Thoracic aorta (tissue), 2 donors: ENCODE data around the gene DNAJA3. TPM values are rescaled to one million over a fixed set of nuclear protein-coding genes. Genes with fewer than 3 reads are reported as not detected.

Source experiments
- ATAC-seq: fragments of 150-250 bp; one replicate; pipeline ENCODE4 v1.8.0; 2017; ENCODE audit warnings: low read depth; ENCODE audit not compliant: insufficient number of reproducible peaks, low FRiP score
- DNase-seq: peaks from one replicate; pipeline ENCODE4 v3.0.0-alpha.2; 2020; ENCODE audit warnings: low spot score
- H3K27ac ChIP-seq, 2 donors: fragments of 200-600 bp; sonication (generic); 1 replicate in 1 of 2; 2 replicates in 1 of 2; pipeline ENCODE4 v1.5.1; 2016; ENCODE audit warnings: mild to moderate bottlenecking in 2 of 2, moderate library complexity in 2 of 2
- H3K27me3 ChIP-seq: fragments of 200-600 bp; sonication (generic); replicated peaks from 2 replicates; pipeline ENCODE4 v1.6.0; 2016; ENCODE audit warnings: mild to moderate bottlenecking; ENCODE audit not compliant: insufficient read depth
- H3K36me3 ChIP-seq: fragments of 200-600 bp; sonication (generic); one replicate; pipeline ENCODE4 v1.5.1; 2016
- H3K4me1 ChIP-seq, 2 donors: fragments of 200-600 bp; sonication (generic); 1 replicate in 1 of 2; 2 replicates in 1 of 2; pipeline versions ENCODE4 v1.5.1 to v1.6.0; 2016; ENCODE audit warnings: low read depth in 2 of 2, mild to moderate bottlenecking in 1 of 2; ENCODE audit not compliant: control insufficient read depth in 1 of 2
- H3K4me3 ChIP-seq: fragments of 200-600 bp; sonication (generic); 2 replicates; pipeline ENCODE4 v1.5.1; 2016; ENCODE audit warnings: mild to moderate bottlenecking
- H3K9me3 ChIP-seq: fragments of 200-600 bp; sonication (generic); 2 replicates; pipeline ENCODE4 v1.5.1; 2016
- CTCF ChIP-seq: fragments of 200-600 bp; sonication (generic); IDR thresholded peaks from one replicate; pipeline ENCODE4 v1.5.1; 2019; ENCODE audit warnings: antibody characterized with exemption
- total RNA-seq, 2 donors: library from RNA; depleted of rRNA; stranded (reverse); fragments of >200 nt; gene quantifications; one replicate each; pipeline versions ENCODE4 v1.1.0 to v1.2.3, GENCODE V29; 2016

The DNAJA3 gene
- total RNA-seq, 2 donors from 2014 or later = 35.2 to 52.2 TPM

DNA sequence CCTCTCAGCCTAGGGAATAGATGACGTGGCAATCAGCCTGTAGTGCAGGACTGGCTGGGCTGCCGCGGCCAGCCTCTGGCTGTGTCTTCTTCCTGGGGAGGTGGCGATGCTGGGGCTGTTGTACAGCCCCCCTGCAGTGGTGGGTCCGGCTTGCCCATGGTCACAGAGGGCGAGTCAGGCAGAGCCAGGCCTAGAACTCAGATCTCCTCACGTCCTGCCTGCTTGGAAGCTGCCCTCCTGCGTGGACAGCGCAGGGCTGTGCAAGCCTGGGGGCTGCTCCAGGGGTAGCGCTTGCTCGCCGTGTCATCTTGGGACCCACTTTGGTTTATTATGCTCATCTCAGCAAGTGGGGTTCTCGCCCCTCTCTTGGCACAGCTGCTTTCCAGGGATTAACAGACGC is 29.4 kb downstream of the DNAJA3 start:
- H3K36me3 ChIP-seq = peaks cover 35% of the 10 kb centered on the region
- no peaks in the 10 kb centered on the region for H3K4me1 ChIP-seq
- no peaks in the 10 kb centered on the region for H3K9me3 ChIP-seq
- no peak for ATAC-seq
- H3K4me3 ChIP-seq = no peak overlapping the region
- TF ChIP-seq CTCF = no peak
- no peak for DNase-seq
- no peak overlapping the region for H3K27ac ChIP-seq
- H3K27me3 ChIP-seq = no peaks in the 10 kb centered on the region

GRCh38 chr16:4455951-4456350 is 30.3 kb downstream of the DNAJA3 start:
- no peak for DNase-seq
- Histone ChIP-seq H3K27me3 (no peaks in the 10 kb centered on the region), H3K27ac (no peak overlapping the region), H3K4me1 (no peaks in the 10 kb centered on the region), H3K36me3 (peaks cover 28% of the 10 kb centered on the region), H3K9me3 (no peaks in the 10 kb centered on the region), H3K4me3 (no peak overlapping the region)
- no peak for TF ChIP-seq CTCF
- no peak for ATAC-seq

DNA sequence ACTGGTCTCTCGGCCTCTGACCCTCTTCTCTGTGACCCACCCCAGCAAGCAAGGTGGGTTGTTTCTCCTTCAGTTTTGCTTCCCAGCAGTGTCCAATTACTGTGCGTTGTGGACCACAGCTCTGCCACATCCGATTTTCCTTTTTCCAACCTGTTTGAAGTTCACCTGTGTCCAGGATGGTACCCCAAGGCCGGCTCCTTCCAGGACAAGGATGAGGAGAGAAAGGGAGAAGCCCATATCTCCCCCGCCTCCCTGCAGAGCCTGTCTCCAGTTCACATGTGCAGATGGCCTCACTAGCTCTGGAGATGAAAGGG is 35.2 kb downstream of the DNAJA3 start:
- ATAC-seq (no peak), DNase-seq (no peak)
- H3K36me3 ChIP-seq = peaks cover 13% of the 10 kb centered on the region
- TF ChIP-seq CTCF = no peak
- no peaks in the 10 kb centered on the region for H3K4me1 ChIP-seq
- no peaks in the 10 kb centered on the region for H3K27me3 ChIP-seq
- H3K27ac ChIP-seq = no peak overlapping the region
- no peaks in the 10 kb centered on the region for H3K9me3 ChIP-seq
- no peak overlapping the region for H3K4me3 ChIP-seq

DNA sequence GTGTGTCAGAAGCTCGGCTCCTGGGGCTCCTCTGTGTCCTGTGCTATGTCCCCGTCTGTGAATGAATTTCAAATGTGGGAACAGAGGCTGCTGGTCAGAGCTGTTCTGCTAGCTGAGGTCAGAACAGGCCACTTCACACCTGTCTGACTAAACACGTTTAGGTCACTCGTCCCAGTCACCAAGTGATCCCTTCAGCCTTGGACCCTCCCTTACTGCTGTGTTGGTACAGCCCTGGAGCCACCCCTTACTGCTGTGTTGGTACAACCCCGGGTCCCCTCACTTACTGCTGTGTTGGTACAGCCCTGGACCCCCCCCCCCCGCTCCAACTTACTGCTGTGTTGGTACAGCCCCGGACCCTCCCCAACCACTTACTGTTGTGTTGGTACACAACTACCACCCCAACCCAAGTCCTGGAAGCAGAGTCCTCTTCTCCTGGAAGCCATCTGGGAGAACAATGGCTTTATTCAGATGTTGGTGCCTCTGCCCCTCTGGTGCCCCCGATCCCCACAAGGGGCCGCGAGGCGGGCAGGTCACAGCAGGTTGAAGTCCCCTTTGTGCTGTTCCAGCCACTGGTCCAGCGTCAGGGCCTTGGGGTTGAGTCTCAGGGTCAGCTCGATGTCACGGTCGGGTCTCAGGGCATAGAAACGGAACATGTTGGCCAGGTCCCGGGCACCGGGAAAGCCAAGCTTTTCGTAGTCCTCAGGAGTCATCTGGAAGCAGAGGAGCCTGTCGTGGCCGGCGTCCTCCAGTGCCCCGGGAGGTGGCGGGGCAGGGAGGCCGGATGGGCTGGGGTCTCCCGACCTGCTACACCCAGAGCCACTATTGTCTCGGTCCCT is 35.8 kb downstream of the DNAJA3 start:
- no peak for TF ChIP-seq CTCF
- Histone ChIP-seq H3K27me3 (no peaks in the 10 kb centered on the region), H3K4me3 (no peak overlapping the region), H3K4me1 (no peaks in the 10 kb centered on the region), H3K27ac (no peak overlapping the region), H3K9me3 (no peaks in the 10 kb centered on the region), H3K36me3 (peaks cover 9% of the 10 kb centered on the region)
- ATAC-seq = no peak
- DNase-seq = no peak

DNA sequence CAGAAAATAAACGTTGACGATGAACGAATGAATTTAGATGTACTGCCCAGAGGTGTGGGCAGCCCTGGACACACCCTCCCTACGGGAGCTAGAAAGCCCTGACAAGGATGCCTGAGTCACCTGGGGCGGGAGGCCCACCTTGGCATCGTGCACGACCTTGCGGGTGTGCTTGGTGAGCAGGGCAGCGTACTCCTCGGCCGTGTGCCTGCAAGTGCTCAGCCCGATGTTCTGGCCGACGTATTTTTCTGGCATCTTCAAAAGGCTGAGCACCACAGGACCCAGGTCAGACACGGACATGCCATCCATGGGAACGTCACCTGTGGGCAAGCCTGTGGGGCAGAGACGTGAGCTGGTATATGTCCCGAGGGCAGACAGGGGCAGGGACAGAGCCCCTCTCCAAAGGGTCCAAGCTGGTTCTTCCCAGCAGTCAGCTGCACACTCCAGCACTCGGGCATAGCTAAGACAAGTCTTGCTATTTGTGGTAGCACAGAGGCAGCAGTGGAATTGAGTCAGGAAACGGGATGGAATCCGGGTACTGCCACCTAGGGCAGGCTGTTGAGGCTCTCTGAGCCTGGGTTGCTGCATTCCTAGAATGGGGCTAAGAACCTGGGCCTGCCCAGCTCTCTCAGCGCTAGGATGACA is 38.0 kb downstream of the DNAJA3 start:
- Histone ChIP-seq H3K27ac (no peak overlapping the region), H3K4me1 (no peaks in the 10 kb centered on the region), H3K4me3 (no peak overlapping the region), H3K27me3 (no peaks in the 10 kb centered on the region), H3K9me3 (no peaks in the 10 kb centered on the region), H3K36me3 (peaks cover 19% of the 10 kb centered on the region)
- no peak for TF ChIP-seq CTCF
- ATAC-seq (no peak), DNase-seq (no peak)
